ENCODE measurements around the gene RTN4RL1.

- TF ChIP-seq CTCF (IDR thresholded peaks at IDR 0.05) (no peak), REST (IDR thresholded peaks at IDR 0.05; ENCODE audit: insufficient read depth in 1 of 2, low read depth in 2 of 2, low read length in 1 of 2) (no peak)
Measured at GRCh38 chr17:1912146-1912545, 113.0 kb downstream of the RTN4RL1 start.

Data from Panc1 (cell line).